Panc1 (cell line): ENCODE data around the gene KCNQ1.

Experiments used
- CTCF ChIP-seq: fragments of 450-650 bp; IDR thresholded peaks from 2 replicates; pipeline ENCODE4 v1.5.1; 2017; ENCODE audit warnings: mild to moderate bottlenecking
- POLR2AphosphoS5 ChIP-seq: IDR thresholded peaks from 2 replicates; pipeline ENCODE4 v1.6.1; 2012; ENCODE audit warnings: mild to moderate bottlenecking, low read depth, low read length, moderate library complexity
- REST ChIP-seq, 2 experiments: IDR thresholded peaks; 2 replicates each; pipeline ENCODE4 v1.6.1; 2011 to 2012; ENCODE audit warnings: low read depth in 2 of 2, control low read depth in 1 of 2, low read length in 1 of 2, mild to moderate bottlenecking in 1 of 2, moderate library complexity in 1 of 2; ENCODE audit not compliant: insufficient read depth in 1 of 2
- SIN3A ChIP-seq: IDR thresholded peaks from 2 replicates; pipeline ENCODE4 v1.6.1; 2012; ENCODE audit warnings: low read depth, mild to moderate bottlenecking, low read length, moderate library complexity, borderline replicate concordance; ENCODE audit not compliant: insufficient read depth
- TCF7L2 ChIP-seq: IDR thresholded peaks from 2 replicates; pipeline ENCODE4 v1.6.1; 2011; ENCODE audit warnings: mild to moderate bottlenecking, low read depth, low read length, inconsistent platforms

- TF ChIP-seq CTCF = no peak
- TF ChIP-seq REST (IDR thresholded peaks at IDR 0.05; ENCODE audit: insufficient read depth in 1 of 2, low read depth in 2 of 2, low read length in 1 of 2) = no peak
- TF ChIP-seq TCF7L2 = no peak
- TF ChIP-seq POLR2AphosphoS5 = no peak
- no peak for TF ChIP-seq SIN3A
Measured at GRCh38 chr11:2498750-2499149, 53.9 kb downstream of the KCNQ1 start.
